ENCODE data around the gene RBKS. TPM values are rescaled to one million over a fixed set of nuclear protein-coding genes. Genes with fewer than 3 reads are reported as not detected.

Gene RBKS
- total RNA-seq, 3 donors from 2014 or later = 5.9 to 10.6 (median 10.3) TPM

GRCh38 chr2:27925766-27926472 lies 35.7 kb upstream of the RBKS start:
- intact Hi-C loops (cut with DNase I, micrococcal nuclease) = no loop called here
- no peaks in the 10 kb centered on the region for H3K36me3 ChIP-seq (ENCODE audit: low read depth)
- TF ChIP-seq CTCF (IDR thresholded peaks at IDR 0.05) = no peak
- DNase-seq = no peak
- H3K4me3 ChIP-seq = no peak overlapping the region
- H3K4me1 ChIP-seq (ENCODE audit: low read depth) = peaks cover 20% of the 10 kb centered on the region
- no peak for ATAC-seq
- no peaks in the 10 kb centered on the region for H3K9me3 ChIP-seq

- Histone ChIP-seq H3K4me3 (no peak overlapping the region), H3K4me1 (ENCODE audit: low read depth) (peaks cover 17% of the 10 kb centered on the region), H3K9me3 (no peaks in the 10 kb centered on the region), H3K36me3 (ENCODE audit: low read depth) (no peaks in the 10 kb centered on the region)
- intact Hi-C loops (cut with DNase I, micrococcal nuclease) = no loop called here
- ATAC-seq (no peak), DNase-seq (no peak)
- no peak for TF ChIP-seq CTCF (IDR thresholded peaks at IDR 0.05)
These were observed 32.7 kb upstream of the RBKS start for GRCh38 chr2:27922842-27923241.

GRCh38 chr2:27921880-27922547 lies 31.8 kb upstream of the RBKS start:
- DNase-seq = no peak
- no peaks in the 10 kb centered on the region for H3K9me3 ChIP-seq
- peaks cover 17% of the 10 kb centered on the region for H3K4me1 ChIP-seq (ENCODE audit: low read depth)
- TF ChIP-seq CTCF (IDR thresholded peaks at IDR 0.05) = no peak
- H3K36me3 ChIP-seq (ENCODE audit: low read depth) = no peaks in the 10 kb centered on the region
- intact Hi-C loops (cut with DNase I, micrococcal nuclease) = no loop called here
- H3K4me3 ChIP-seq = no peak overlapping the region
- ATAC-seq = peak; percentile 77

GRCh38 chr2:27921424-27921823 lies 31.2 kb upstream of the RBKS start:
- no peaks in the 10 kb centered on the region for H3K36me3 ChIP-seq (ENCODE audit: low read depth)
- TF ChIP-seq CTCF (IDR thresholded peaks at IDR 0.05) = no peak
- H3K4me3 ChIP-seq = no peak overlapping the region
- no peak for ATAC-seq
- intact Hi-C loops (cut with DNase I, micrococcal nuclease) = no loop called here
- DNase-seq = no peak
- peaks cover 17% of the 10 kb centered on the region for H3K4me1 ChIP-seq (ENCODE audit: low read depth)
- H3K9me3 ChIP-seq = no peaks in the 10 kb centered on the region

GRCh38 chr2:27920148-27920885 lies 30.1 kb upstream of the RBKS start:
- intact Hi-C loops (cut with DNase I, micrococcal nuclease) = no loop called here
- TF ChIP-seq CTCF (IDR thresholded peaks at IDR 0.05) = no peak
- Histone ChIP-seq H3K36me3 (ENCODE audit: low read depth) (no peaks in the 10 kb centered on the region), H3K9me3 (no peaks in the 10 kb centered on the region), H3K4me3 (no peak overlapping the region), H3K4me1 (ENCODE audit: low read depth) (peaks cover 17% of the 10 kb centered on the region)
- DNase-seq (no peak), ATAC-seq (peak; percentile 77)
